Kidney epithelial cell (primary cell): ENCODE results near the gene CPSF7. TPM values are rescaled to one million over a fixed set of nuclear protein-coding genes. Genes with fewer than 3 reads are reported as not detected.
A peak's percentile ranks its signal among the peaks of the same experiment; 100 is the strongest.

ENCODE experiments used
- DNase-seq: peaks from one replicate; pipeline ENCODE4 v3.0.0-alpha.2; 2010; ENCODE audit warnings: low read depth
- H3K27me3 ChIP-seq: 2 replicates; pipeline ENCODE4 v1.6.0; 2011; ENCODE audit warnings: low read length; ENCODE audit not compliant: control insufficient read depth, insufficient read depth
- H3K36me3 ChIP-seq: 2 replicates; pipeline ENCODE4 v1.5.1; 2011; ENCODE audit warnings: low read length; ENCODE audit not compliant: control insufficient read depth, insufficient read depth
- H3K4me3 ChIP-seq: 2 replicates; pipeline ENCODE4 v1.5.1; 2011; ENCODE audit warnings: low read depth, mild to moderate bottlenecking, control low read depth, low read length
- CTCF ChIP-seq: IDR thresholded peaks from 2 replicates; pipeline ENCODE4 v1.5.1; 2011; ENCODE audit warnings: mild to moderate bottlenecking, moderate library complexity, low read length, control low read depth, inconsistent platforms; ENCODE audit not compliant: insufficient read depth, poor library complexity, severe bottlenecking
- total RNA-seq: library from RNA; depleted of rRNA; stranded (reverse); fragments of >200 nt; gene quantifications from 2 replicates; pipeline ENCODE4 v1.2.3, GENCODE V29; 2015

Gene CPSF7
- total RNA-seq, 1 donor from 2014 or later, result 53.9 TPM

GRCh38 chr11:61361741-61362541, 67.8 kb downstream of the CPSF7 start, which contains the start of the genes CYB561A3 and TMEM138:
TSS of gene CYB561A3 (minus strand) at chr11:61361882. CDS start at chr11:61356713, 5,169 bp downstream.
TSS of gene TMEM138 (plus strand) at chr11:61362374. CDS start at chr11:61364391, 2,017 bp downstream.
- DNase-seq, result peak; percentile 74
- Histone ChIP-seq H3K36me3 (no peaks in the 10 kb centered on the region), H3K4me3 (peak within 1 kb of the TSS; percentile 59), H3K27me3 (no peaks in the 10 kb centered on the region)
- no peak for TF ChIP-seq CTCF

- Histone ChIP-seq H3K36me3 (no peaks in the 10 kb centered on the region), H3K4me3 (peak overlapping the region; percentile 59), H3K27me3 (no peaks in the 10 kb centered on the region)
- no peak for DNase-seq
- TF ChIP-seq CTCF, result no peak
These were observed 68.5 kb downstream of the CPSF7 start for GRCh38 chr11:61361237-61361740.

GRCh38 chr11:61359516-61359915, 70.3 kb downstream of the CPSF7 start:
- H3K4me3 ChIP-seq, result no peak overlapping the region
- H3K27me3 ChIP-seq, result no peaks in the 10 kb centered on the region
- TF ChIP-seq CTCF, result no peak
- no peaks in the 10 kb centered on the region for H3K36me3 ChIP-seq
- no peak for DNase-seq

- TF ChIP-seq CTCF, result no peak
These were observed 71.2 kb downstream of the CPSF7 start for GRCh38 chr11:61358566-61358965.

GRCh38 chr11:61357894-61358239, 71.9 kb downstream of the CPSF7 start:
- H3K27me3 ChIP-seq, result no peaks in the 10 kb centered on the region
- no peak for TF ChIP-seq CTCF
- no peak for DNase-seq
- H3K36me3 ChIP-seq, result peaks cover 1% of the 10 kb centered on the region
- H3K4me3 ChIP-seq, result no peak overlapping the region

More at GRCh38 chr11:61358566-61358965, 71.2 kb downstream of the CPSF7 start:
- Histone ChIP-seq H3K4me3 (no peak overlapping the region), H3K36me3 (no peaks in the 10 kb centered on the region), H3K27me3 (no peaks in the 10 kb centered on the region)
- DNase-seq, result no peak
